Heart right ventricle (tissue), 16 donors: ENCODE measurements around the gene ASCC1. TPM values are rescaled to one million over a fixed set of nuclear protein-coding genes. Genes with fewer than 3 reads are reported as not detected.

Experiments used
- ATAC-seq, 8 donors: fragments of 200-7000 bp; cut with Tn5 transposase; one replicate each; pipeline ENCODE4 v1.9.1; 2020; ENCODE audit warnings: mild to moderate bottlenecking in 8 of 8, moderate library complexity in 8 of 8, moderate number of reproducible peaks in 1 of 8
- DNase-seq, 2 donors: peaks; one replicate each; pipeline ENCODE4 v3.0.0-alpha.2; 2020
- H3K27ac ChIP-seq, 10 donors: fragments of 200-600 bp; sonication (generic) in 2 of 10; one replicate each; pipeline versions ENCODE4 v1.5.0 to v1.8.0; 2020 to 2022; ENCODE audit warnings: mild to moderate bottlenecking in 3 of 10
- H3K27me3 ChIP-seq, 7 donors: fragments of 200-600 bp; one replicate each; pipeline ENCODE4 v1.8.0; 2021 to 2022; ENCODE audit warnings: mild to moderate bottlenecking in 2 of 7
- H3K36me3 ChIP-seq, 9 donors: fragments of 200-600 bp; sonication (generic) in 1 of 9; one replicate each; pipeline versions ENCODE4 v1.5.0 to v1.8.0; 2020 to 2022; ENCODE audit warnings: mild to moderate bottlenecking in 2 of 9
- H3K4me1 ChIP-seq, 9 donors: fragments of 200-600 bp; sonication (generic) in 1 of 9; one replicate each; pipeline versions ENCODE4 v1.5.0 to v1.8.0; 2020 to 2022; ENCODE audit warnings: mild to moderate bottlenecking in 4 of 9
- H3K4me3 ChIP-seq, 10 donors: fragments of 200-600 bp; sonication (generic) in 2 of 10; one replicate each; pipeline versions ENCODE4 v1.5.0 to v1.8.0; 2020 to 2022; ENCODE audit warnings: mild to moderate bottlenecking in 7 of 10, moderate library complexity in 2 of 10
- H3K9me3 ChIP-seq, 11 donors: fragments of 200-600 bp in 10 of 11; sonication (generic) in 2 of 11; one replicate each; pipeline versions ENCODE4 v1.5.0 to v1.8.0; 2013 to 2022; ENCODE audit warnings: mild to moderate bottlenecking in 2 of 11, control low read depth in 1 of 11, moderate library complexity in 1 of 11
- WGBS, 2 donors: extraction: QIAGEN DNeasy Blood & Tissue Kit; methylation state at CpG; one replicate each; pipeline ENCODE4 v1.1.7; 2013; ENCODE audit warnings: inconsistent platforms in 1 of 2; 5-methylcytosine and 5-hydroxymethylcytosine counted together
- intact Hi-C, 10 donors: fragments of 100-400 bp; cut with DNase I; formaldehyde crosslinking; loops; one replicate each; pipeline versions ENCODE4 v1.11.1 to v1.14.2; 2022
- polyA plus RNA-seq, 2 donors: library from polyadenylated mRNA; stranded (reverse); fragments of 200-250 nt; gene quantifications; one replicate each; pipeline ENCODE4 v1.2.3, GENCODE V29; 2013
- total RNA-seq, 10 donors: library from RNA; stranded (reverse); fragmentation: NEBNext Ultra II Directional in 3 of 10; extraction: Animal tissue kit (Norgen Biotek cat#: 25700) in 3 of 10; gene quantifications; one replicate each; pipeline versions ENCODE4 v1.2.1 to v1.2.4, GENCODE V29; 2021 to 2023
- TF ChIP-seq, protein P1 (sequence below), 9 donors: fragments of 200-600 bp; sonication (generic) in 2 of 9; IDR thresholded peaks; one replicate each; pipeline versions ENCODE4 v1.5.0 to v1.8.0; 2021 to 2022; ENCODE audit warnings: antibody characterized with exemption in 9 of 9, mild to moderate bottlenecking in 5 of 9, moderate library complexity in 1 of 9
- donor health status: Arrhythmogenic right ventricular cardiomyopathy.
- donor health status: ischemic (EF 13 %, LVEDD 7.1; RV severe dilation, severe dysfunction).
- donor health status: healthy with polysubstance abuse.
- donor health status: DM: no; HTN: yes; CAD: no.
- donor health status: DM: no; HTN: no; CAD: no.
- donor health status: ischemic (EF 25% LVEDD 6.9; RV normal size, moderate dysfunction).
- donor health status: ischemic (EF 25% LVEDD 5.7; RV mildly dilated, moderate dysfunction).
- donor health status: healthy.
- donor health status: DM: yes; HTN: yes; CAD: no.
- donor health status: Ischemic cardiomyopathy.
- donor health status: ischemic (EF 35%, LVEDD 5.7; RV mildly dilated, moderate dysfunction).
- donor health status: nonischemic (EF 11% LVEDD 7.7; RV severe dilation, severe dysfunction).
- donor health status: DM: yes; HTN: yes; CAD: no.
- donor health status: PGD.
- donor health status: ischemic (EF 29% LVEDD 5.4; RV normal size, mild dysfunction).
- donor health status: nonischemic (EF 23%, LVEDD 6.1; RV moderate dilation, normal function).

ASCC1 gene
- total and polyA plus RNA-seq, 12 donors: 8.4 to 40.5 (median 33.0) TPM

DNA sequence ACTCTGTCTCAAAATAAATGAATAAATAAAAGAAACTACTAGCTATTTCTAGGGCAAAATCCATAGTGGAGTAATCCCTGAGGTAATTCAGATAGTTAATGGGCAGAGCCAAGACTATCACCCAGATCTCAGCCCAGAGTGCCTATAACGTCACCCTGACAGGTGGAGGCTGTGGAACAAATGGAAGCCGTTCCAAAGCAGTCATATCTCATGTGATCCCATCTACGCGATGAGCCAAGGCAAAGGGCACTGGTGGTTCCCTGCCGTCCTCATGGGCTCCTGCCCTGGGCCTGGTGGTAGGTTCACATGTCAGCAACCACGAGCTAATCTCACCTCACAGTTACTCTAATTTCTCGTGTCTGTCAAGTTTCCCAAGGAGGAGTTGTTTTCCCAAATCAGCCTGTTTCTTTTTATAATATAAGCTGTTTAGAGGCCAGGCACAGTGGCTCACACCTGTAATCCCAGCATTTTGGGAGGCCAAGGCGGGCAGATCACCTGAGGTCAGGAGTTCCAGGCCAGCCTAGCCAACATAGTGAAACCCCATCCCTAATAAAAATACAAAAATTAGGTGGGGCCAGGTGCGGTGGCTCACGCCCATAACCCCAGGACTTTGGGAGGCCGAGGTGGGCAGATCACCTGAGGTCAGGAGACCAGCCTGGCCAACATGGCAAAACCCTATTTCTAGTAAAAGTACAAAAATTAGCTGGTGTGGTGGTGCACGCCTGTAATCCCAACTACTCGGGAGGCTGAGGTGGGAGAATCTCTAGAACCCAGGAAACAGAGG is 22.5 kb upstream of the ASCC1 start:
- ATAC-seq (no peak), DNase-seq (no peak)
- Histone ChIP-seq H3K4me3 (no peak overlapping the region), H3K36me3 (peaks cover 0 to 43% (median 18%) of the 10 kb centered on the region in 9 donors), H3K4me1 (peaks cover 10 to 37% (median 22%) of the 10 kb centered on the region in 9 donors), H3K9me3 (no peaks in the 10 kb centered on the region), H3K27ac (peak overlapping the region in 2 of 10 donors; percentile 12 to 17), H3K27me3 (no peaks in the 10 kb centered on the region)
- intact Hi-C loops: no loop called here
- TF ChIP-seq, protein P1, sequence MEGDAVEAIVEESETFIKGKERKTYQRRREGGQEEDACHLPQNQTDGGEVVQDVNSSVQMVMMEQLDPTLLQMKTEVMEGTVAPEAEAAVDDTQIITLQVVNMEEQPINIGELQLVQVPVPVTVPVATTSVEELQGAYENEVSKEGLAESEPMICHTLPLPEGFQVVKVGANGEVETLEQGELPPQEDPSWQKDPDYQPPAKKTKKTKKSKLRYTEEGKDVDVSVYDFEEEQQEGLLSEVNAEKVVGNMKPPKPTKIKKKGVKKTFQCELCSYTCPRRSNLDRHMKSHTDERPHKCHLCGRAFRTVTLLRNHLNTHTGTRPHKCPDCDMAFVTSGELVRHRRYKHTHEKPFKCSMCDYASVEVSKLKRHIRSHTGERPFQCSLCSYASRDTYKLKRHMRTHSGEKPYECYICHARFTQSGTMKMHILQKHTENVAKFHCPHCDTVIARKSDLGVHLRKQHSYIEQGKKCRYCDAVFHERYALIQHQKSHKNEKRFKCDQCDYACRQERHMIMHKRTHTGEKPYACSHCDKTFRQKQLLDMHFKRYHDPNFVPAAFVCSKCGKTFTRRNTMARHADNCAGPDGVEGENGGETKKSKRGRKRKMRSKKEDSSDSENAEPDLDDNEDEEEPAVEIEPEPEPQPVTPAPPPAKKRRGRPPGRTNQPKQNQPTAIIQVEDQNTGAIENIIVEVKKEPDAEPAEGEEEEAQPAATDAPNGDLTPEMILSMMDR (IDR thresholded peaks at IDR 0.05): no peak
- 83 to 86% methylated on average over 13 of the region's 13 CpGs for WGBS, 2 donors

DNA sequence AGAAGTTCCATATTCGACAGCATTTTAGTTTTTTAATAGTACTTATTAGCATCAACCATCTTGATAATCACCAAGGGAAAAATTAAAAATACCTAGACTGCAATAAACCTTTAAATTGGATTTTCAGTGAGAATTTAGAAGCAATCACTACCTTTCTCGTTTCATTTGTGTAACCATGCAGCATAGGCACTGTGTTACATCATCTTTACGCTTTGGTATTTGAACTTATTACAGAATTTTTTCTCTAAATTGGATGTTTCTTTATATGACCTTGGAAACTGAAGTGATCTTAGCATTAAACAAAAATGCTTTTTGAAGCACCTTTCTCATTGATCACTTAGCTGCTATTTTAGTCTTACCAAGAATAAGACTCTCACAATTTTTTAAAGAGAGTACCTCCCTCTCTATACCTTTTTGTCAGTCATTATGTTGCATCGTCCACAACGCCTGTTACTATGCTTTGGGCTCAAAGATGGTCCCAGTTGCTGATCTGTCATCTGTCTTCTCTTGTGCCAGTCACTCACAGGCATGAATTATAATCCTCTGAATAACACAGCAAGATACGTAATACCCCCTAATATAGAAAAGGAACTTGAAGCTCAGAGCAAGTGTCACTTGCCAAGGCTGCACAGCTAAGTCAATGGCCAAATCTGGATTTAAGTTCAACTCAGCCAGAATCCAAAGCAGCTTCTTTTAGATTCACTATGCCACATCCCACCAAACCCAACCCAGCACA is 19.6 kb upstream of the ASCC1 start:
- Histone ChIP-seq H3K27me3 (no peaks in the 10 kb centered on the region), H3K4me1 (peaks cover 0 to 23% (median 0%) of the 10 kb centered on the region in 9 donors), H3K36me3 (peaks cover 0 to 72% (median 32%) of the 10 kb centered on the region in 9 donors), H3K27ac (peak overlapping the region in 7 of 10 donors; percentile 11 to 65 (median 33)), H3K4me3 (no peak overlapping the region), H3K9me3 (no peaks in the 10 kb centered on the region)
- 77 to 82% methylated on average over 6 of the region's 6 CpGs for WGBS, 2 donors
- DNase-seq (no peak), ATAC-seq (peak in 7 of 8 donors; percentile 32 to 80 (median 60))
- TF ChIP-seq, protein P1 (IDR thresholded peaks at IDR 0.05): no peak
- intact Hi-C loops: no loop called here

DNA sequence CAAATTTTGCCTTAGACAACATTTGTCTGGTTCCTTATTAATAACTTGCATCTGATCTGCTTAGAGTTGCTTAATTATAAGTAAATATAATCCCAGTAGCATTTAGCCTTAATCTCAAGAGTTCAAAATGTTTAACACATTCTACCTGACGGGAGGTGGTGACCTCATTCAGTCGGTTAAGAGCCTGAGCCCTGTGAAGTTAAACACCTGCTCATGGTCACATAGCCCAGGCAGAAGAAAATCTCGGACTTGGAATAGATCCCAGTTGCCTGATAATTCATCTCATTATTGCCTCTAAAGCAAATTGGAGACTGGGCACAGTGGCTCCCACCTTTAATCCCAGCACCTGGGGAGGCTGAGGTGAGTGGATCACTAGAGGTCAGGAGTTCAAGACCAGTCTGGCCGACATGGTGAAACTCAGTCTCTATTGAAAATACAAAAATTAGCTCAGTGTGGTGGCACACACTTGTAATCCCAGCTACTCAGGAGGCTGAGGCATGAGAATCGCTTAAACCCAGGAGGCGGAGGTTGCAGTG is 18.6 kb upstream of the ASCC1 start:
- Histone ChIP-seq H3K4me3 (no peak overlapping the region), H3K27me3 (no peaks in the 10 kb centered on the region), H3K9me3 (no peaks in the 10 kb centered on the region), H3K36me3 (peaks cover 0 to 83% (median 32%) of the 10 kb centered on the region in 9 donors), H3K4me1 (peaks cover 0 to 33% (median 7%) of the 10 kb centered on the region in 9 donors), H3K27ac (no peak overlapping the region)
- ATAC-seq (no peak), DNase-seq (no peak)
- WGBS, 2 donors: 79 to 82% methylated on average over 6 of the region's 6 CpGs
- TF ChIP-seq, protein P1 (IDR thresholded peaks at IDR 0.05): no peak
- intact Hi-C loops: no loop called here

DNA sequence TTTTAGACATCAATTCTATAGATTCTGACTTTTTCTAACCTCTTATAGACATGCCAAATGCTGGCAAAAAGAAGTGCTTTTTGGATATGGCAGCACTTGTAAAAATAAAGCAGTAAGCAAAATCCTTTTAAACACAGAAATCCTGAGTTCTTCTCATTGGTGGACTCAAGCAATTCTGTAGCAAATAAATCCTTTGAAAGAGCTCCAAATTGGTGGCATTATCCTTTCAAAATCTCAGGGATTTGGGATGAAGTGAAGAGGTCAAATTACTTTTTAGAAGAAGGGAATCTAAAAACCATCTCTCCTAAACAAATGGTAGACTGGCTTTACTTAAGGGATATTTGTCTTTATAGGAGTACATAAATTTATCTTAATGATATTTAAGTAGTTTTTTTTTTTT is 17.5 kb upstream of the ASCC1 start:
- H3K27ac ChIP-seq: no peak overlapping the region
- TF ChIP-seq, protein P1 (IDR thresholded peaks at IDR 0.05): no peak
- H3K36me3 ChIP-seq: peaks cover 0 to 91% (median 32%) of the 10 kb centered on the region in 9 donors
- no peak for DNase-seq
- H3K27me3 ChIP-seq: no peaks in the 10 kb centered on the region
- no peak overlapping the region for H3K4me3 ChIP-seq
- peaks cover 0 to 34% (median 18%) of the 10 kb centered on the region in 9 donors for H3K4me1 ChIP-seq
- intact Hi-C loops: no loop called here
- no peaks in the 10 kb centered on the region for H3K9me3 ChIP-seq
- no peak for ATAC-seq
